ENCODE measurements around the gene NTM.

- no peak for TF ChIP-seq CTCF (IDR thresholded peaks at IDR 0.05; ENCODE audit: extremely low read depth in 1 of 2, insufficient read depth in 1 of 2, low read depth in 1 of 2, low read length in 2 of 2)
- TF ChIP-seq EZH2 (IDR thresholded peaks at IDR 0.05; ENCODE audit: borderline replicate concordance, low read depth, low read length, severe bottlenecking), result no peak
- no peak for TF ChIP-seq POLR2AphosphoS5 (IDR thresholded peaks at IDR 0.05; ENCODE audit: insufficient read depth, low read depth, low read length)
- TF ChIP-seq POLR2A (IDR thresholded peaks at IDR 0.05; ENCODE audit: low read depth, low read length), result no peak
- TF ChIP-seq GATA2 (IDR thresholded peaks at IDR 0.05; ENCODE audit: insufficient read depth, insufficient read length, low read depth, low read length), result no peak
These were observed 708.1 kb downstream of the NTM start for GRCh38 chr11:132078264-132079076.

All from endothelial cell of umbilical vein (primary cell).